ENCODE measurements around the gene TSPEAR.
A peak's percentile ranks its signal among the peaks of the same experiment; 100 is the strongest.
"Not testable (repeated sequence)": the region's sequence is repeated elsewhere in the genome, so short reads cannot be mapped to it uniquely, and the experiment has no call there.

The TSPEAR gene

GRCh38 chr21:44686843-44687561, 24.4 kb downstream of the TSPEAR start:
- DNase-seq (ENCODE audit: low read depth in 1 of 2, low spot score in 1 of 2), result no peak

- no peak for DNase-seq (ENCODE audit: low read depth in 1 of 2, low spot score in 1 of 2)
Observed at GRCh38 chr21:44686000-44686781, 25.2 kb downstream of the TSPEAR start.

- DNase-seq (ENCODE audit: low read depth in 1 of 2, low spot score in 1 of 2), result not testable (repeated sequence)
Observed at GRCh38 chr21:44685050-44685449, 26.3 kb downstream of the TSPEAR start.

- no peak for DNase-seq (ENCODE audit: low read depth in 1 of 2, low spot score in 1 of 2)
Observed at GRCh38 chr21:44684483-44684882, 26.9 kb downstream of the TSPEAR start.

GRCh38 chr21:44684077-44684476, 27.3 kb downstream of the TSPEAR start:
- DNase-seq (ENCODE audit: low read depth in 1 of 2, low spot score in 1 of 2), result no peak

- DNase-seq (ENCODE audit: low read depth in 1 of 2, low spot score in 1 of 2), result no peak
Observed at GRCh38 chr21:44682580-44683151, 28.7 kb downstream of the TSPEAR start.

- DNase-seq (ENCODE audit: low read depth in 1 of 2, low spot score in 1 of 2), result no peak
Observed at GRCh38 chr21:44681861-44682579, 29.4 kb downstream of the TSPEAR start, which contains the start of gene KRTAP12-1. Gene KRTAP12-1 (minus strand): TSS chr21:44682163. CDS start chr21:44682123, 40 bp downstream.

GRCh38 chr21:44681152-44681551, 30.2 kb downstream of the TSPEAR start:
- no peak for DNase-seq (ENCODE audit: low read depth in 1 of 2, low spot score in 1 of 2)

GRCh38 chr21:44677881-44678280, 33.5 kb downstream of the TSPEAR start:
- no peak for DNase-seq (ENCODE audit: low read depth in 1 of 2, low spot score in 1 of 2)

- DNase-seq (ENCODE audit: low read depth in 1 of 2, low spot score in 1 of 2), result no peak
Observed at GRCh38 chr21:44671911-44672310, 39.5 kb downstream of the TSPEAR start.

- DNase-seq (ENCODE audit: low read depth in 1 of 2, low spot score in 1 of 2), result no peak
Observed at GRCh38 chr21:44670642-44671432, 40.5 kb downstream of the TSPEAR start.

GRCh38 chr21:44667612-44668011, 43.8 kb downstream of the TSPEAR start:
- no peak for DNase-seq (ENCODE audit: low read depth in 1 of 2, low spot score in 1 of 2)

- no peak for DNase-seq (ENCODE audit: low read depth in 1 of 2, low spot score in 1 of 2)
Observed at GRCh38 chr21:44666401-44667320, 44.7 kb downstream of the TSPEAR start, which contains the start of gene KRTAP12-2. Gene KRTAP12-2 (minus strand): TSS chr21:44666927. CDS start chr21:44666886, 41 bp downstream.

- no peak for DNase-seq (ENCODE audit: low read depth in 1 of 2, low spot score in 1 of 2)
Observed at GRCh38 chr21:44664691-44665090, 46.7 kb downstream of the TSPEAR start.

GRCh38 chr21:44661567-44661966, 49.8 kb downstream of the TSPEAR start:
- not testable (repeated sequence) for DNase-seq (ENCODE audit: low read depth in 1 of 2, low spot score in 1 of 2)

GRCh38 chr21:44658913-44659595, 52.3 kb downstream of the TSPEAR start:
- no peak for DNase-seq (ENCODE audit: low read depth in 1 of 2, low spot score in 1 of 2)

- no peak for DNase-seq (ENCODE audit: low read depth in 1 of 2, low spot score in 1 of 2)
Observed at GRCh38 chr21:44658541-44658910, 52.8 kb downstream of the TSPEAR start.

- DNase-seq (ENCODE audit: low read depth in 1 of 2, low spot score in 1 of 2), result peak; percentile 18 to 41
Observed at GRCh38 chr21:44657635-44658540, 53.5 kb downstream of the TSPEAR start, which contains the start of gene KRTAP12-3. Gene KRTAP12-3 (plus strand): TSS chr21:44657932. CDS start chr21:44657980, 48 bp downstream.

Data from activated T-helper 1 cell treated with anti-CD3 and anti-CD28 coated beads, Interleukin-2, amount 50 U/mL, for 16 hours (primary cell).